HUES48 (cell line): ENCODE data around the gene SUSD3.

Source experiments
- H3K27ac ChIP-seq: one replicate; pipeline ENCODE4 v1.7.0; 2013; ENCODE audit warnings: low read depth, low read length, inconsistent platforms
- H3K27me3 ChIP-seq: 2 replicates; pipeline ENCODE4 v1.6.1; 2013; ENCODE audit warnings: mild to moderate bottlenecking, low read length; ENCODE audit not compliant: control insufficient read depth, insufficient read depth
- H3K36me3 ChIP-seq: 2 replicates; pipeline ENCODE4 v1.6.1; 2013; ENCODE audit warnings: low read length; ENCODE audit not compliant: control insufficient read depth, insufficient read depth
- H3K4me1 ChIP-seq: 2 replicates; pipeline ENCODE4 v1.6.1; 2013; ENCODE audit warnings: mild to moderate bottlenecking, low read length; ENCODE audit not compliant: control insufficient read depth, insufficient read depth
- H3K4me3 ChIP-seq: 2 replicates; pipeline ENCODE4 v1.5.1; 2013; ENCODE audit warnings: mild to moderate bottlenecking, low read depth, low read length
- H3K9ac ChIP-seq: 2 replicates; pipeline ENCODE4 v1.6.1; 2013; ENCODE audit warnings: mild to moderate bottlenecking, low read depth, low read length, moderate library complexity
- H3K9me3 ChIP-seq: 2 replicates; pipeline ENCODE4 v1.6.1; 2013; ENCODE audit warnings: low read length; ENCODE audit not compliant: control insufficient read depth, insufficient read depth

SUSD3 gene

DNA sequence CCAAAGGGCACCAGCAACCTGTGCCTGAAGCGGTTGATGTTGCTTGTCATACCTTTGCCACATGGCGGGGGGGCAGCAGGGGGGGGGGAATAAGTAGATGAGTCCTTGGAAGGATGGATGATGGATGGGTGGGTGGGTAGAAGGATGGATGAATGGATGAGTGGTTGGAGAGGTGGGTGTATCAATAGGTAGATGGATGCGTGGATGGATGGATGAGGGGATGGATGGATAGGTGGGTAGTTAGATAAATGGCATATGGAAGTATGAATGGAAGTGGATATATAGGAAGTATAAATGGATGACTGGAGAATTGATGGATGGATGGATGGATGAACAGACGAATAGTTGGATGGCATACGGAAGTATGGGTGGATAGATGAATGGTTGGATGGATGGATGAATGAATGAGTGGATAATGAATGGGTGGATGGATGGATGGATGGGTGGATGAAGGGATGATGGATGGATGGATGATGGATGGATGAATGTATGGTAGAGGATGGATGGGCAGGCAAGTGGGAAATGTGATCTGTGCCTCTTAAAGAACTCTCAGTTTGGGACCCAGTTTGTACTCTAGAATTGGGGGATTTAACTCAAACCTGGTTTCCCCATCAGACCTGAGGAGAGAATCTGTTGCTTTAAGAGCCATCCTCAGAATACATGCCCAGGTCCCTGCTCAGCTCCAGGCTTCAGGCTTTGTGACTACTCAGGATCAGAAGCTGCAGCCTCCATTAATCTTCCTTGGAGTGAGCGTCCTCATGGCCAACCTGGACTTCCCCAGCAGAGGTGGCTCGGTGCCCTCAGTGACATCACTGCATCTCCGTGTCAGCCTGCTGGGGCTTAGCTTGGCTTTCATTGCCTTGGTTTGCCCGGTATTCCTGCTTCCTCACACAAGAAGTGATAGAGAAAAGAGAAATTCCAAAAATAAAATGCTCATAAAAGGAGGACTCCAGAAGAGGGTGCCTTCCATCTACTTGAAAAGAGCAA, 27.6 kb upstream of the SUSD3 start:
- H3K9me3 ChIP-seq = no peaks in the 10 kb centered on the region
- H3K27ac ChIP-seq = no peak overlapping the region
- no peaks in the 10 kb centered on the region for H3K4me1 ChIP-seq
- no peaks in the 10 kb centered on the region for H3K27me3 ChIP-seq
- H3K36me3 ChIP-seq = no peaks in the 10 kb centered on the region
- H3K4me3 ChIP-seq = no peak overlapping the region
- H3K9ac ChIP-seq = no peak overlapping the region

DNA sequence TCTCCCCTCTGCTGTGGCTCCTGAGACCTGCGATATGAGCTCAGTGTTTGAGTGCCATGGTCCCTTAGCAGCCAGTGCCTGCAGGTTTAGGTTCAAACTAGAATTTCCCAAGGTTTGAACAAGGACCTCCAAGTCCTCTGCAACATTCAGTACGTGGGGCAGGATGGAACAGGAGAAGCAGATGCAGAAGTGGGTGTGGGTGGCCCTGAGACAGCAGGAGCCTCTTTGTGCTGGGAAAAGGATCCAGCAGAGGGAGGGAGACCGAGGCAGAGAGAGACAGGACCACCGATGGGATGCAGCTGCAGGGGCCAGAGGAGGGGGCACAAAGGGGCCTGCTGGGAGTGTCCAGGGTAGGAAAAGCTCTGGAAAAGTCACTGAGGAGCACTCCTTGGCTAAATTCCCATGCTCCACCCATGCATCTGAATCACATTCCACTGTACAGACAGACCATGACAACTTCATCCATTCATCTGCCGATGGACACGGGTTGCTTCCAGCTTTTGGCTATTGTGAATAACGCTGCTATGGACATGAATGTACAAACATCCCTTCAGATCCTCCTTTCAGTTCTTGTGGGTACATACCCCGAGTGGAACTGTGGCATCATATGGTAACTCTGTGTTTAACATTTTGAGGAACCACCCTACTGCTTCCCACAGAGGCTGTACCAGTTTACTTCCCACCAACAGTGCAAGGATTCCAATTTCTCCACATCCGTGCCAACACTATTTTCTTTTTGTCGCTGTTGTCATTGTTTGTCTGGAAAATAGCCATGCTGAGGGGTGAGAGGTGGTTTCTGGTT, 26.7 kb upstream of the SUSD3 start:
- Histone ChIP-seq H3K4me1 (no peaks in the 10 kb centered on the region), H3K4me3 (no peak overlapping the region), H3K36me3 (no peaks in the 10 kb centered on the region), H3K27me3 (no peaks in the 10 kb centered on the region), H3K9me3 (no peaks in the 10 kb centered on the region), H3K9ac (no peak overlapping the region), H3K27ac (no peak overlapping the region)

- Histone ChIP-seq H3K9me3 (no peaks in the 10 kb centered on the region), H3K4me3 (no peak overlapping the region), H3K27ac (no peak overlapping the region), H3K9ac (no peak overlapping the region), H3K4me1 (no peaks in the 10 kb centered on the region), H3K36me3 (no peaks in the 10 kb centered on the region), H3K27me3 (no peaks in the 10 kb centered on the region)
Observed at GRCh38 chr9:93032545-93032944, 26.0 kb upstream of the SUSD3 start.

GRCh38 chr9:93033531-93033930, 25.0 kb upstream of the SUSD3 start:
- no peak overlapping the region for H3K27ac ChIP-seq
- H3K4me3 ChIP-seq = no peak overlapping the region
- H3K36me3 ChIP-seq = no peaks in the 10 kb centered on the region
- H3K9ac ChIP-seq = no peak overlapping the region
- H3K27me3 ChIP-seq = no peaks in the 10 kb centered on the region
- no peaks in the 10 kb centered on the region for H3K9me3 ChIP-seq
- no peaks in the 10 kb centered on the region for H3K4me1 ChIP-seq

- no peaks in the 10 kb centered on the region for H3K27me3 ChIP-seq
- no peaks in the 10 kb centered on the region for H3K36me3 ChIP-seq
- no peaks in the 10 kb centered on the region for H3K9me3 ChIP-seq
- no peaks in the 10 kb centered on the region for H3K4me1 ChIP-seq
- no peak overlapping the region for H3K4me3 ChIP-seq
- no peak overlapping the region for H3K9ac ChIP-seq
- no peak overlapping the region for H3K27ac ChIP-seq
Observed at GRCh38 chr9:93035106-93035660, 23.3 kb upstream of the SUSD3 start.

- Histone ChIP-seq H3K27me3 (no peaks in the 10 kb centered on the region), H3K9ac (no peak overlapping the region), H3K4me1 (no peaks in the 10 kb centered on the region), H3K36me3 (no peaks in the 10 kb centered on the region), H3K27ac (no peak overlapping the region), H3K4me3 (no peak overlapping the region), H3K9me3 (no peaks in the 10 kb centered on the region)
Observed at GRCh38 chr9:93035821-93036351, 22.6 kb upstream of the SUSD3 start.

GRCh38 chr9:93036887-93037475, 21.5 kb upstream of the SUSD3 start:
- H3K27me3 ChIP-seq = no peaks in the 10 kb centered on the region
- no peaks in the 10 kb centered on the region for H3K36me3 ChIP-seq
- H3K4me1 ChIP-seq = no peaks in the 10 kb centered on the region
- no peaks in the 10 kb centered on the region for H3K9me3 ChIP-seq
- no peak overlapping the region for H3K27ac ChIP-seq
- H3K4me3 ChIP-seq = no peak overlapping the region
- no peak overlapping the region for H3K9ac ChIP-seq

DNA sequence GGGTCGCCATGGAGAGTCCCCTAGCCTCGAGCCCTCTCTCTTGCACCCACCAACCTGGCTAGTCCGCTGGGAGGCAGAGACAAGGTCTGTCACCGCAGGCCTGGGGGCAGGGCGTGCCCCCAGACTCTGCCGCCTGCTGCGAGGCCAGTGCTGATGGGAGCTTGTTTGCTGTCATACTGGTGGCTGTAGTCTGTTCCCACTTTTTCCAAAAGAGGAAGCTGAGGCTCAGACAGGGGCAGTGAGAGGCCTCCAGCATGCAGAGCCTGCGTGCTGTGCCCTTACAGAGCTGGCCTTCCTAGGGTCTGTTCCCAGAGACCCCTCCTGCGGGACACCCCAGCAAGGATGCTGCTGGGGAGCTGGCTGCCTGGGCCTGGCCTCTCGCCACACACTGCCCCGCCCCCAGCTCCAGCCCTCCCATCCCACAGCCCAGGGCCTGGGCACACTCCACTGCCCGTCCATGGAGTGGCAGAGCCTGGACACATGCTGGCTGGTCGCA, 21.0 kb upstream of the SUSD3 start:
- Histone ChIP-seq H3K4me3 (no peak overlapping the region), H3K9ac (no peak overlapping the region), H3K36me3 (no peaks in the 10 kb centered on the region), H3K4me1 (no peaks in the 10 kb centered on the region), H3K27me3 (no peaks in the 10 kb centered on the region), H3K9me3 (no peaks in the 10 kb centered on the region), H3K27ac (no peak overlapping the region)

DNA sequence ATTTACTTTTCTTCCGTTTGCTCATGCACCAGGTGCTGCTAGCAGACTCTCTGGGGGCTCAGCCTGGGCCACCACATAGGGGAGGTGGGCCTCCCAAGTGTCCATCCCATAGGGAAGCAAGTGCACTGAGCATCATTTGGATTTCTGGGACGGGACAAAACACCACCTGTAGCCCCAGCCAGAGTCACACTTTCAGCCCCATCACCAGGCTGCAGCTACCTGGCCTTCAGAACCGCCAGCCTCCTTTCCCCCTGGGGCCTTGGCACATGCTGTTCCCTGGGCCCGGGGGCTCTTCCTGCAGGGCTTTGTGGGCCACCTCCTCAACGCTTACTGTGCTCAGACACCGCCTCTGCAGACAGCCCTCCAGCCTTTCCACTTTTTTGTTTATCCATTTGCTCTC, 19.6 kb upstream of the SUSD3 start:
- no peak overlapping the region for H3K4me3 ChIP-seq
- no peaks in the 10 kb centered on the region for H3K9me3 ChIP-seq
- H3K9ac ChIP-seq = no peak overlapping the region
- no peaks in the 10 kb centered on the region for H3K27me3 ChIP-seq
- H3K27ac ChIP-seq = no peak overlapping the region
- no peaks in the 10 kb centered on the region for H3K36me3 ChIP-seq
- no peaks in the 10 kb centered on the region for H3K4me1 ChIP-seq

- Histone ChIP-seq H3K27ac (no peak overlapping the region), H3K9me3 (no peaks in the 10 kb centered on the region), H3K4me1 (no peaks in the 10 kb centered on the region), H3K4me3 (no peak overlapping the region), H3K9ac (no peak overlapping the region), H3K36me3 (no peaks in the 10 kb centered on the region), H3K27me3 (no peaks in the 10 kb centered on the region)
Observed at GRCh38 chr9:93039456-93039855, 19.0 kb upstream of the SUSD3 start.
